ENCODE data around the gene TAF1. TPM values are rescaled to one million over a fixed set of nuclear protein-coding genes. Genes with fewer than 3 reads are reported as not detected.
"Not testable (repeated sequence)": the region's sequence is repeated elsewhere in the genome, so short reads cannot be mapped to it uniquely, and the experiment has no call there.

Gene TAF1
- polyA plus RNA-seq, 1 donor (not counting 4 experiments of a cell fraction or from before 2014, with no cell fraction given): 13.3 TPM

DNA sequence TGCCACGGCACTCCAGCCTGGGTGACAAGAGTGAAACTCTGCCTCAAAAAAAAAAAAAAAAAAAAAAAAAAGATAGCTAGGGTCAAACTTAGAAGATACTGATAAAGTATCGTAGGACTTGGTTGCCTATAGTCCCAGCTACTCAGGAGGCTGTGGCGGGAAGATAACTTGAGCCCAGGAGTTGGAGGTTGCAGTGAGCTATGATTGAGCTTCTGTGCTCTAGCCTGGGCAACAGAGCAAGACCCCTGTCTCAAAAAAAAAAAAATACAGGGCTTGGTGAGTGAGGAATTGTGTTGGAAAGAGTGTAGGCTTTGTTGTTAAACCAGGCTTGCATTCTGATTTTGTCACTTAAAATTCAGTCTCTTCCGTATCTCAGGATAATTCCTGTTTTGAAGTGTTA lies 6.2 kb downstream of the TAF1 start:
- H3K9me3 ChIP-seq (ENCODE audit: control insufficient read depth, low read depth, low read length): no peaks in the 10 kb centered on the region

DNA sequence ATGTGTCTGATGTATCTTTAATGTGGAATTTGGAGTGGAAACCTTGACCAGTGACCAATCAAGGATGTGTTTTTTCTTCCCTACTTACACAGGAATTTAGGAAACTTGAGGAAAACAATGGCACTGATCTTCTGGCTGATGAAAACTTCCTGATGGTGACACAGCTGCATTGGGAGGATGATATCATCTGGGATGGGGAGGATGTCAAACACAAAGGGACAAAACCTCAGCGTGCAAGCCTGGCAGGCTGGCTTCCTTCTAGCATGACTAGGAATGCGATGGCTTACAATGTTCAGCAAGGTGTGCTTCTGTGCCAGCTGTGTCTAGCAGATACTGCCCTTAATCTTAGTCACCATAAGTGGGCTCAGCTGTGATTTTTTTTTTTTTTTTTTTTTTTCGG lies 12.6 kb downstream of the TAF1 start:
- FAIRE-seq: no peak
- peaks cover 5 to 6% of the 10 kb centered on the region in 2 experiments for H3K36me3 ChIP-seq (ENCODE audit: control insufficient read depth in 2 of 2, extremely low read depth in 1 of 2, insufficient read depth in 2 of 2, low read length in 2 of 2)

More for the DNA sequence above, 6.2 kb downstream of the TAF1 start:
- Histone ChIP-seq H3K4me3 (ENCODE audit: control insufficient read depth in 2 of 3, extremely low read depth in 1 of 3, insufficient read depth in 2 of 3, low read depth in 1 of 3, low read length in 3 of 3) (no peak overlapping the region), H2AFZ (ENCODE audit: control insufficient read depth, low read length) (no peak overlapping the region), H3K36me3 (ENCODE audit: control insufficient read depth in 2 of 2, extremely low read depth in 1 of 2, insufficient read depth in 2 of 2, low read length in 2 of 2) (peaks cover 3 to 11% of the 10 kb centered on the region in 2 experiments), H3K9ac (ENCODE audit: control insufficient read depth, extremely low read depth, insufficient read depth, low read length) (no peak overlapping the region), H3K9me1 (ENCODE audit: control insufficient read depth, extremely low read depth, insufficient read depth, low read length) (no peaks in the 10 kb centered on the region), H3K27ac (ENCODE audit: control insufficient read depth, insufficient read depth, low read length) (no peak overlapping the region), H3K4me1 (ENCODE audit: control insufficient read depth, extremely low read depth, insufficient read depth, low read length) (no peaks in the 10 kb centered on the region), H3K27me3 (ENCODE audit: control insufficient read depth, extremely low read depth, insufficient read depth, low read length) (no peaks in the 10 kb centered on the region), H3K79me2 (ENCODE audit: control insufficient read depth, insufficient read depth, low read length) (peaks cover 31% of the 10 kb centered on the region), H3K4me2 (ENCODE audit: control insufficient read depth, extremely low read depth, insufficient read depth, low read depth, low read length) (no peak overlapping the region), H4K20me1 (ENCODE audit: control insufficient read depth, extremely low read depth, insufficient read depth, low read length) (no peaks in the 10 kb centered on the region)
- DNase-seq (ENCODE audit: low read depth, low spot score): no peak
- FAIRE-seq: no peak
- TF ChIP-seq, protein P1, sequence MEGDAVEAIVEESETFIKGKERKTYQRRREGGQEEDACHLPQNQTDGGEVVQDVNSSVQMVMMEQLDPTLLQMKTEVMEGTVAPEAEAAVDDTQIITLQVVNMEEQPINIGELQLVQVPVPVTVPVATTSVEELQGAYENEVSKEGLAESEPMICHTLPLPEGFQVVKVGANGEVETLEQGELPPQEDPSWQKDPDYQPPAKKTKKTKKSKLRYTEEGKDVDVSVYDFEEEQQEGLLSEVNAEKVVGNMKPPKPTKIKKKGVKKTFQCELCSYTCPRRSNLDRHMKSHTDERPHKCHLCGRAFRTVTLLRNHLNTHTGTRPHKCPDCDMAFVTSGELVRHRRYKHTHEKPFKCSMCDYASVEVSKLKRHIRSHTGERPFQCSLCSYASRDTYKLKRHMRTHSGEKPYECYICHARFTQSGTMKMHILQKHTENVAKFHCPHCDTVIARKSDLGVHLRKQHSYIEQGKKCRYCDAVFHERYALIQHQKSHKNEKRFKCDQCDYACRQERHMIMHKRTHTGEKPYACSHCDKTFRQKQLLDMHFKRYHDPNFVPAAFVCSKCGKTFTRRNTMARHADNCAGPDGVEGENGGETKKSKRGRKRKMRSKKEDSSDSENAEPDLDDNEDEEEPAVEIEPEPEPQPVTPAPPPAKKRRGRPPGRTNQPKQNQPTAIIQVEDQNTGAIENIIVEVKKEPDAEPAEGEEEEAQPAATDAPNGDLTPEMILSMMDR (optimal IDR thresholded peaks at IDR 0.05 in 1 of 3, IDR thresholded peaks at IDR 0.05 in 1 of 3, conservative IDR thresholded peaks at IDR 0.05 in 1 of 3; ENCODE audit: extremely low read depth in 1 of 3, insufficient read depth in 2 of 3, low read length in 3 of 3): no peak
- TF ChIP-seq EZH2 (IDR thresholded peaks at IDR 0.05; ENCODE audit: low read length): no peak
- dilution Hi-C loops (cut with MboI; ENCODE audit: extremely low pct_ligation_motif_present, low sequenced_read_pairs): no loop called here

DNA sequence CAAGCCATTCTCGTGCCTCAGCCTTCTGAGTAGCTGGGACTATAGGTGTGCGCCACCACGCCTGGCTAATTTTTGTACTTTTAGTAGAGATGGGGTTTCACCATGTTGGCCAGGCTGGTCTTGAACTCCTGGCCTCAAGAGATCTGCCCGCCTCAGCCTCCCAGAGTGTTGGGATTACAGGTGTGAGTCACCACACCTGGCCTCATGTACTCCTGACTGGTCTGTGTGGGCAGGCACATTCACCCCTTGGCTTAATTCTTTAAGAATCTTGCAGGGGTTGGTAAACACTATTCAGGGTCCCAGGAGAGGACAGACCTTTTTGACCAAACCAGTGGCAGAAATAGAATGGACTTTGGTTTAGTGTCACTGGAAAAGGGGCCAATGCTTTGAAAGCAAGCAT lies 25.6 kb downstream of the TAF1 start:
- not testable (repeated sequence) for H3K9ac ChIP-seq (ENCODE audit: control insufficient read depth, extremely low read depth, insufficient read depth, low read length); H3K4me2 ChIP-seq (ENCODE audit: control insufficient read depth, extremely low read depth, insufficient read depth, low read depth, low read length); H3K4me1 ChIP-seq (ENCODE audit: control insufficient read depth, extremely low read depth, insufficient read depth, low read length); H3K9me3 ChIP-seq (ENCODE audit: control insufficient read depth, low read depth, low read length); H4K20me1 ChIP-seq (ENCODE audit: control insufficient read depth, extremely low read depth, insufficient read depth, low read length); H3K79me2 ChIP-seq (ENCODE audit: control insufficient read depth, insufficient read depth, low read length); H3K9me1 ChIP-seq (ENCODE audit: control insufficient read depth, extremely low read depth, insufficient read depth, low read length); H3K27ac ChIP-seq (ENCODE audit: control insufficient read depth, insufficient read depth, low read length); DNase-seq (ENCODE audit: low read depth, low spot score); H3K4me3 ChIP-seq (ENCODE audit: control insufficient read depth in 2 of 3, extremely low read depth in 1 of 3, insufficient read depth in 2 of 3, low read depth in 1 of 3, low read length in 3 of 3); H3K27me3 ChIP-seq (ENCODE audit: control insufficient read depth, extremely low read depth, insufficient read depth, low read length); H2AFZ ChIP-seq (ENCODE audit: control insufficient read depth, low read length); FAIRE-seq; H3K36me3 ChIP-seq (ENCODE audit: control insufficient read depth in 2 of 2, extremely low read depth in 1 of 2, insufficient read depth in 2 of 2, low read length in 2 of 2)
- dilution Hi-C loops (cut with MboI; ENCODE audit: extremely low pct_ligation_motif_present, low sequenced_read_pairs): loop anchor here (10.0 kb wide), 1 partner anchor 147 kb away; no protein-coding TSS in a partner anchor

More for the DNA sequence above, 12.6 kb downstream of the TAF1 start:
- H3K79me2 ChIP-seq (ENCODE audit: control insufficient read depth, insufficient read depth, low read length): no peaks in the 10 kb centered on the region
- H3K9me1 ChIP-seq (ENCODE audit: control insufficient read depth, extremely low read depth, insufficient read depth, low read length): no peaks in the 10 kb centered on the region
- no peak overlapping the region for H3K4me2 ChIP-seq (ENCODE audit: control insufficient read depth, extremely low read depth, insufficient read depth, low read depth, low read length)
- no peaks in the 10 kb centered on the region for H3K27me3 ChIP-seq (ENCODE audit: control insufficient read depth, extremely low read depth, insufficient read depth, low read length)
- H3K9me3 ChIP-seq (ENCODE audit: control insufficient read depth, low read depth, low read length): no peaks in the 10 kb centered on the region
- TF ChIP-seq, protein P1 (optimal IDR thresholded peaks at IDR 0.05 in 1 of 3, IDR thresholded peaks at IDR 0.05 in 1 of 3, conservative IDR thresholded peaks at IDR 0.05 in 1 of 3; ENCODE audit: extremely low read depth in 1 of 3, insufficient read depth in 2 of 3, low read length in 3 of 3): no peak
- no peak for TF ChIP-seq EZH2 (IDR thresholded peaks at IDR 0.05; ENCODE audit: low read length)
- dilution Hi-C loops (cut with MboI; ENCODE audit: extremely low pct_ligation_motif_present, low sequenced_read_pairs): no loop called here
- H3K9ac ChIP-seq (ENCODE audit: control insufficient read depth, extremely low read depth, insufficient read depth, low read length): no peak overlapping the region
- no peak overlapping the region for H3K4me3 ChIP-seq (ENCODE audit: control insufficient read depth in 2 of 3, extremely low read depth in 1 of 3, insufficient read depth in 2 of 3, low read depth in 1 of 3, low read length in 3 of 3)
- no peak for DNase-seq (ENCODE audit: low read depth, low spot score)
- H4K20me1 ChIP-seq (ENCODE audit: control insufficient read depth, extremely low read depth, insufficient read depth, low read length): no peaks in the 10 kb centered on the region
- H2AFZ ChIP-seq (ENCODE audit: control insufficient read depth, low read length): no peak overlapping the region
- H3K4me1 ChIP-seq (ENCODE audit: control insufficient read depth, extremely low read depth, insufficient read depth, low read length): no peaks in the 10 kb centered on the region
- H3K27ac ChIP-seq (ENCODE audit: control insufficient read depth, insufficient read depth, low read length): no peak overlapping the region
